Fibroblast of the aortic adventitia (primary cell): ENCODE results near the gene MVB12B. TPM values are rescaled to one million over a fixed set of nuclear protein-coding genes. Genes with fewer than 3 reads are reported as not detected.

Experiments used
- DNase-seq: peaks from one replicate; pipeline ENCODE4 v3.0.0-alpha.2; 2010; ENCODE audit warnings: low read depth
- H3K4me3 ChIP-seq: 2 replicates; pipeline ENCODE4 v1.5.1; 2011; ENCODE audit warnings: low read depth, mild to moderate bottlenecking, control low read depth, low read length, moderate library complexity
- total RNA-seq: library from RNA; depleted of rRNA; stranded (reverse); fragments of >200 nt; gene quantifications from 2 replicates; pipeline ENCODE4 v1.2.3, GENCODE V29; 2012; ENCODE audit warnings: low replicate concordance
- TF ChIP-seq, protein P1 (sequence below): IDR thresholded peaks from 2 replicates; pipeline ENCODE4 v1.5.1; 2011; ENCODE audit warnings: mild to moderate bottlenecking, low read length, control low read depth, inconsistent platforms; ENCODE audit not compliant: insufficient read depth

Gene MVB12B
- total RNA-seq, 1 donor = 3.5 TPM

DNA sequence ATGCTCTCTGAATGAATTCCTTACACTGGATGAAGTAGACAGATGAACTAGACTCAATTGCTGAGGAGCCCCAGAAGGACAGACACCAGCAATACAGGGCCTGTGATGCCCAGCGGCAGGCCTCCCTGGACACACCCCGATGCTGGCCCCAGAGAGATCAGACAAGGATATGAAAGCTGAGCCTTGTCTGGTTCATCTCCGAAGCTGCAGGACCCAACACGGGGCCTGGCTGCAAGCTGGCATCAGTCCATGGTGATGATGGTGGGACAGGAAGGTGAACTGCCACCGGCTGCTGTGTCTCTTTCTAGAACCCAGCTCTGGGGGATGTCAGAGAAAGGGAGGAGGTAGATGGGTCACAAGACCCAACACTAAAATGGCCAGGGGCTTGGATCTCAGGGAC, 183.1 kb downstream of the MVB12B start:
- no peak for DNase-seq
- no peak overlapping the region for H3K4me3 ChIP-seq
- TF ChIP-seq, protein P1, sequence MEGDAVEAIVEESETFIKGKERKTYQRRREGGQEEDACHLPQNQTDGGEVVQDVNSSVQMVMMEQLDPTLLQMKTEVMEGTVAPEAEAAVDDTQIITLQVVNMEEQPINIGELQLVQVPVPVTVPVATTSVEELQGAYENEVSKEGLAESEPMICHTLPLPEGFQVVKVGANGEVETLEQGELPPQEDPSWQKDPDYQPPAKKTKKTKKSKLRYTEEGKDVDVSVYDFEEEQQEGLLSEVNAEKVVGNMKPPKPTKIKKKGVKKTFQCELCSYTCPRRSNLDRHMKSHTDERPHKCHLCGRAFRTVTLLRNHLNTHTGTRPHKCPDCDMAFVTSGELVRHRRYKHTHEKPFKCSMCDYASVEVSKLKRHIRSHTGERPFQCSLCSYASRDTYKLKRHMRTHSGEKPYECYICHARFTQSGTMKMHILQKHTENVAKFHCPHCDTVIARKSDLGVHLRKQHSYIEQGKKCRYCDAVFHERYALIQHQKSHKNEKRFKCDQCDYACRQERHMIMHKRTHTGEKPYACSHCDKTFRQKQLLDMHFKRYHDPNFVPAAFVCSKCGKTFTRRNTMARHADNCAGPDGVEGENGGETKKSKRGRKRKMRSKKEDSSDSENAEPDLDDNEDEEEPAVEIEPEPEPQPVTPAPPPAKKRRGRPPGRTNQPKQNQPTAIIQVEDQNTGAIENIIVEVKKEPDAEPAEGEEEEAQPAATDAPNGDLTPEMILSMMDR = no peak

DNA sequence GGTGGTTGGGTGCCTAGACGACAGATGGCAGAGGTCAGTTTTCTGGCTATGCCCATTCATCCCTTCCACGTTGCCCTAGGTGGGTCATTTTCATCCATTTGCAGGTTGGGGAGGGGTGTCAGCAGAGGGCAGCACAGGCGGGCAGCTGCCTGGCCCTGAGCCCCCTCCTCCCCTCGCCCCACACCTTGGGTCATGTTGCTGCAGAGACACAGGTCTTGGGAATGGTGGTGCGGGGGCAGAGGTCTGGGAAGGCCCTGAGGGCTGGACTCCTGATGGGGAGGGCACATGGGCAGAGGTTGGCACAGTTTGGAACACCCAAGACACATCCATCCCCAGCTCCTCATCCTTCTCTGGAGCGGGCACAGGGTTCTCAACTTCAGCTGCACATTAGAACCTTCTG, 183.9 kb downstream of the MVB12B start:
- no peak for DNase-seq

GRCh38 chr9:126511411-126511810, 184.8 kb downstream of the MVB12B start:
- no peak for DNase-seq
- TF ChIP-seq, protein P1 = no peak
- no peak overlapping the region for H3K4me3 ChIP-seq

More for the DNA sequence above, 183.9 kb downstream of the MVB12B start:
- TF ChIP-seq, protein P1 = no peak
- H3K4me3 ChIP-seq = no peak overlapping the region

- TF ChIP-seq, protein P1 = no peak
- DNase-seq = no peak
- H3K4me3 ChIP-seq = no peak overlapping the region
Observed at GRCh38 chr9:126513159-126514036, 186.8 kb downstream of the MVB12B start.

DNA sequence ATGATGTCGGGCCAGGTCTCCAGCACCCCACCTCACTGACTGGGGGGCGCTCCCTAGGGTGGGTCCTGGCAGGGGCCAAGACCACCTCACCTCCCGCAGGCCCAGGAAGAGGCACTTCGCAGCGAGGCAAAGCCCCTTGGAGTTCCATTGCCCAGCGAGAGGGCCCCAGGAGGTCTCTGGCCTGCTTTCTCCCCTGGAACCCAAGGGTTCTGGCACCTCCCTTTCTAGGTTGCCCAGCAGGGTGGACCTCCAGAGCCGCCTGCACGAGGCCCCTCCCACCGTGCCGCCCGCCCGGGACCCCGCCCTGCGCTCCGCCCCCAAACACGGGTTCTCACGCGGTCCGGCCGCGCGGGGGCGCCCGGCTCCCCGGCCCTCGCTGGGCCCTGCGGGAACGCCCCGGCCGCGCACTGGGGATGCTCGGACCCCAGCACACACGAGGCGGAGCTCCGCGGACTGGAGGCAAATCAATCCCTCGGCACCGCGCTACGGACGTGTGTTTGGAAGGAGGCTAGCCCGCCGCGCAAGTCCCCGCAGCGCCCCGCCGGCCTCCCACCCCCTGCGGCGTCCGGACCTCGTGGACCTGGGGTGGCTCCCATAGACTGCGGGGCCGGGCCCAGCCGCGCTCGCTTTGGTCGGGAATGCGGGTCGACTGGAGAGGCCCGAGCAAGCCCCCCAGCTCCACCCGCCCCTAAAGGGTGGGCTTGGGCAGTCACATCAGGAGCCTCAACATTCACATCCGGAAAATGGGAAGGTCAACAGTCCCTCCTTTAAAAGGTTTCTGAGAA, 187.6 kb downstream of the MVB12B start:
- TF ChIP-seq, protein P1 = peak; percentile 29
- peak; percentile 27 for DNase-seq
- peak overlapping the region; percentile 14 for H3K4me3 ChIP-seq

GRCh38 chr9:126515001-126515872, 188.6 kb downstream of the MVB12B start:
- no peak for DNase-seq
- TF ChIP-seq, protein P1 = no peak
- no peak overlapping the region for H3K4me3 ChIP-seq
